ENCODE data around the gene YJU2.
"Not testable (repeated sequence)": the region's sequence is repeated elsewhere in the genome, so short reads cannot be mapped to it uniquely, and the experiment has no call there.

YJU2 gene

DNA sequence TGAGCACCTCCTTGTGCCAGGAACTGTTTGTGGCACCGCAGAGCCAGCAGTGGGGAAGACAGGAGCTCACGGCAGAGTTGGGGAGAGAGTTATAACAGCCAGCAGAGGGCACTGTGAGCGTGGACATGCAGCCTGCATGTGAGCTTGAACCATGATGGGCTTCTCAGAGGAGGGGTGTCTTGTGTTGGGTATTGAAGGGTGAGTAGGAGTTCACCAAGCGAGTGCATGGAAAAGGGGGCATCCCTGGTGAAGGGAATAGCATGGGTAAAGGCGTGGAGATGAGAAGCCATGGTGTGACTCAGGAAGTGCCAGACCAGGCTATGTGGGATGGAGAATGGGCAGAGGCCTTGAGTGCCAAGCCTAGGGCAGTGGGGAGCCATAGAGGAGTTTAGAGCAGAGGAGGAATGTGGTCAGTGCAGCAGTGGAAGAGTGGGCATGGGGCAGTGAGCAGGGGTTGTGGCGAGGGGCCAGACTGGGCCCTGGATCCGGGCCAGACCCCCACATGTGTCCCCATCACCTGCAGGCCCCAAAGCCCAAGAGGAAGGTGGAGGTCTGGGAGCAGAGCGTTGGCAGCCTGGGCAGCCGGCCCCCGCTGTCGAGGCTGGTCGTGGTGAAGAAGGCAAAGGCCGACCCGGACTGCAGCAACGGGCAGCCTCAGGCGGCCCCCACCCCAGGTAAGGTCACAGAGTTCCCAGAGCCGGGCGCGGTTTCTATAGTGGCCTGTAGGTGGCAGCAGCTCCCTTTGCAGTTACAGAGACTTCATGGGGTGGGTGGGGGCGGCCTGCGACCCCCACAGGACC, 20.4 kb downstream of the YJU2 start:
- DNase-seq (ENCODE audit: low read depth in 2 of 2, low spot score in 1 of 2): peak; percentile 22 to 38

DNA sequence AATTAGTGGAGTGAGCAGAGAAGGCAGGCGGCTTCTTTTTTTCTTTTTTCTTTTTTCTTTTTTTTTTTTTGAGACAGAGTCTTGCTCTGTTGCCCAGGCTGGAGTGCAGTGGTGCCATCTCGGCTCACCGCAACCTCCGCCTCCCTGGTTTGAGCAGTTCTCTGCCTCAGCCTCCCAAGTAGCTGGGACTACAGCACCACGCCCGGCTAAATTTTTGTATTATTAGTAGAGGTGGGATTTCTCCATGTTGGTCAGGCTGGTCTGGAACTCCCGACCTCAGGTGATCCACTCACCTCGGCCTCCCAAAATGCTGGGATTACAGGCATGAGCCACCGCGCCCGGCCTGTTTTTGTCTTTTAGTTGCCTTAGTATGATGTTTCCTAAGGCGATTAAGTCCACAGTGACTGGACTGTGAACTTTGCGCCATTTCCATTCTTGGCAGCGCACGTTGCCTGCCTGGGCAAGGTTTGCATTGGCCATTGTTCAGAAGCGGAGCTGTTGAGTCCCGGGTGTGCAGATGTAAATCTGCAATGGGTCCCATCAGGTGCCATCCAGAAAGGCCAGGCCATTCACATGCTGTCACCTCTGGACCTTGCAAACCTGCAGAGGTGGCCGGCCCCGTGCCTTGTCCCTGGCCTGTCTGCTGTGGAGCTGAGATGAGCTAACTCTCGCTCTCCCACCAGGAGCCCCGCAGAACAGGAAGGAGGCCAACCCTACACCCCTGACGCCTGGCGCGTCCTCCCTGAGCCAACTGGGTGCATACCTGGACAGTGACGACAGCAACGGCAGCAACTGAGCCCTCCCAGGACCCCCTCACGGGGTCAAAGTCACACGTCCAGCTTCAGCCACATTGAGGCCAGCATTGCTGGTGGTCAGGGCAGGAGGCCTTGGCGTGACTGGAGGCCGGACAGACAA, 21.3 kb downstream of the YJU2 start:
- DNase-seq (ENCODE audit: low read depth in 2 of 2, low spot score in 1 of 2): no peak

DNA sequence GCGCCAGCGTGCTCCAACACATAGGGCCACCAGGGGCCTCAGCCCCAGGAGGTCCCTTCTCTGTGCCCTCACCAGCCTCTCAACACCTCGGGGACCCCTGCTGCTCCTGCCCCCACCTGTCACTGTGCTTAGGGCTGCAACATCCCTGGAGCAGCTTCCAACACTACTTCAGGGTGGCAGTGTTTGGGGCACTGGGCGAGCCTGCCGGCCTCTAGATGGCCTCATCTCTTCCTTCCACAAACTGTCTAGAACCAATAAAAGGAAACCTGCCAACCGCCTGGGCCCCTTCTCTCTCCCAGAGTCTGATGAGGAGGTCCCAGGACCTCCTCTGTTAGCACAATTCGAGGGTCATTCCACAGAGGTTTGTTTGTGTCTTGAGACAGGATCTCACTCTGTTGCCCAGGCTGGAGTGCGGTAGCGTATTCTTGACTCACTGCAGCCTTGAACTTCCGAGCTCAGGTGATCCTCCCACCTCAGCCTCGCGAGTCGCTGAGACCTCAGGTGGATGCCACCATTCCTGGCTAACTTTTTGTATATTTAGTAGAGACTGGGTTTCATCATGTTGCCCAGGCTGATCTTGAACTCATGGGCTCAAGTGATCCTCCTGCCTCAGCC, 22.0 kb downstream of the YJU2 start:
- no peak for DNase-seq (ENCODE audit: low read depth in 2 of 2, low spot score in 1 of 2)

DNA sequence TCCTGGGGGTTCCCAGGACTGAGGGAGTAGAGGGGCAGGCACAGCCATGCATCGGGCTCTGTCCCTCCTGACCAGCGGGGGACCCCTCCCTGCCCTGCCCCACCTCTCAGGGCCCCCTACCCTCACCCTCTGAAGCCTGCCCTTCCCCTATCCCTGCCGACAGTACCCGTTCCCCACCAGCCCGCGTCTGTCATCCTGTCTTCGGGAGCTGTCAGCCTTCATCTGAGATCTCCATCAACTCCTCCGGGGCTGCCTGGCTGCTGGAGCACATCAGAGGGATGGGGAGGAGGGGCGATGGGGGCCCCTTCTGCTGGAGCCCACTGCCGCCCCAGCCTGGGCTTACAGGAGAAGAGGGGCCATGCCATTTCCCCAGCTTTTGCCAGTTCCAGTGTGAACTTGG, 26.0 kb downstream of the YJU2 start:
- DNase-seq (ENCODE audit: low read depth in 2 of 2, low spot score in 1 of 2): no peak

DNA sequence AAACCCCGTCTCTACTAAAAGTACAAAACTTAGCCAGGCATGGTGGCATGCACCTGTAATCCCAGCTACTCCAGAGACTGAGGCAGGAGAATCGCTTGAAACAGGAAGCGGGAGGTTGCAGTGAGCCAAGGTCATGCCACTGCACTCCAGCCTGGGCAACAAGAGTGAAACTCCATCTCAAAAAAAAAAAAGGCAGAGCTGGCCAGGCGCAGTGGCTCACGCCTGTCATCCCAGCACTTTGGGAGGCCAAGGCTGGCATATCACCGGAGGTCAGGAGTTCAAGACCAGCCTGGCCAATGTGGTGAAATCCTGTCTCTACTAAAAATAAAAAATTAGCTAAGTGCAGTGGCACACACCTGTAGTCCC, 27.4 kb downstream of the YJU2 start:
- DNase-seq (ENCODE audit: low read depth in 2 of 2, low spot score in 1 of 2): not testable (repeated sequence)

DNA sequence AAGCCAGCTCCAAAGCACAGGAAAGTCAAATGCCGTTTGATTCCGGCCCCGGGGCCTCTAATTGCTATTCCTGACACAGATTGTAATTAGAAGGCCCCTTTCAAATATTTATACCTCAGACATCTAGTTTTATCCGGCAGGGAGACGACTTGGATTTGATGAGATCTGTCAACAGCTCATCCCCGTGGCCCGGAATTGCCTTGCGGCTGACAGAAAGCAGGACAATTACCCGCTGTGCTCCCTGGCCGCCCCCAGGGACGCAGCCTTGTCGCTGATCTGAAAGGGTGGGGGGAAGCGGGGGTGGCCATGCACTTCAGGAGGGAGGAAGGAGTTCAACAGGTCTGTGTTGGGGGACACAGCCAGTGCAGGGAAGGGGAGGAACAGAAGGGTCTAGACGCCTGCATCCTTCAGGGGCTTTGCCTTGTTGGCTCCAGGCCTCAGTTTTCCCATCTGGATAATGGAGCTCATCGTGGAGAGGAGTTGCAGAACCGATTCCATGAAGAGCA, 30.4 kb downstream of the YJU2 start:
- no peak for DNase-seq (ENCODE audit: low read depth in 2 of 2, low spot score in 1 of 2)

DNA sequence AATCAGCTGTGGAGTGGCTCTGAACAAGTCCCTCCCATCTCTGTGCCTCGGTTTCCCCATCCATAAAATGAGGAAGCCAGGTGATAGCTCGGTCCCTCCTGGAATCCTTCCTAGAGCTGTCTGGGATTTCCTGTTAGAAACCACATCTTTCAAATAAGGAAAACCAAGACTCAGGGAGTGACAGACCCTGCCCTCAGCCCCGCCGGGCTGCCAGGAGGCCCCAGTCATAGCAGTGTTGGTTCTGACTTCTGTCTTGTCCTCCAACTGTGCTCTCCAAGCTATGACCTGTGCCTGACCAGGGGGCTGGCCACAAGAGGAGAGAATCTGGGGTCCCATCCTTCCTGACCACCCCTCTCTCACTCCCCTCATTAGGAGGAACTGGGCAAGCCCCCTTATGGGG, 31.1 kb downstream of the YJU2 start:
- no peak for DNase-seq (ENCODE audit: low read depth in 2 of 2, low spot score in 1 of 2)

DNA sequence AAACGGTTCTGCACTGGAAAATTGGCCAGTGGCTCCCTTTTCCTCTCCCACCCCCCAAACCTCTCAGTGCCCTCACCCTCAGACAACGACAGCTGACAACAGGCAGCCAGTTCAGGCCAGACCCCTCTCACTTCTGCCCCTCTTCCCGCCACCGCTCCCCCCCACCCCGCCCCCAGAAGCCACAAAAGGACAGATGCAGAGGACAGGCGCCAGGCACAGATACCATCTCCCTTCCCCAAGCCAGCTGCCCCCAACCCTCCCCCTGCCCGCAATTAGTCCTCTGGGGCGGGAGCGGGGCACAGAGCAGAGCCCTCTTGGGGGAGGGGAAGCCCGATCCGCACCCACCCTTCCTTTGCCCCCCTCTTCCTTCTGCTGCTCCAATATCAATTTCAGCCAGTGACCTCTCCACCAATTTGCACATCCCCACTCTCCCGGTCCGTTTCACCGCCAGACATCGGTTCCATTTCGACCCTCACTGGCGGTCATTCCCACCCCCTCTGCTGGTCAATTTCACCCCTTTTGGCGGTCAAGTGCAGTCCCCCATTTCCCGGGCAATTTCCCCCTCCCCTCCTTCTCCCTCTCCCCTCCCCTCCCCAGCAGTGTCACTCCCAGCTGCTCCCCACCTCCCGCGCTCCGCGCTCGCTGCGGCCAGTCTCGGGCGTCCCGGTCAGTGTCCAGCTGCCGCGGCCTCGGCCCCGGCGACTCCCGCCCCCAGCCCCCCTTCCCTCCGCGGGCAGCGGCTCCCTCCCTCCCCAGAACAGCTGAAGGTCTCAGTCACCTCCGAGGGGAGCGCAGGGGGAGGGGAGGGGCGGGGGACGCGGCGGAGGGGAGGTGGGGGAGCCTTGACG, 31.8 kb downstream of the YJU2 start, which contains the start of gene SHD:
Gene SHD, plus strand, starts transcription at position 848 of the 848 bp plus-strand sequence. CDS start 798 bp downstream, outside the sequence.
- no peak for DNase-seq (ENCODE audit: low read depth in 2 of 2, low spot score in 1 of 2)

DNA sequence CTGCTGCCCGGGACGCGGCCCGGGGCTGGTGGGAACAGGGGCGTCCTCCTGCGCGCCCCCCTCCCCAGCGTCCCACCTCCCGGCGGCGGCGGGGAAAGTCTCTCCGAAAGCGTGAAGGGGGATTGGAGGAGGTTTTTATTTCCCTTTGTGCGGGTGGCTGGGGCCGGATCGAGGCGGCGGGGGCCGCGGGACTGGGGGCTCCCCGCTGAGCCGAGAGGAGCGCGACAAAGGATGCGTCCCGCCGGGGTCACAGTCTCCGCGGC, 32.3 kb downstream of the YJU2 start:
- DNase-seq (ENCODE audit: low read depth in 2 of 2, low spot score in 1 of 2): no peak

DNA sequence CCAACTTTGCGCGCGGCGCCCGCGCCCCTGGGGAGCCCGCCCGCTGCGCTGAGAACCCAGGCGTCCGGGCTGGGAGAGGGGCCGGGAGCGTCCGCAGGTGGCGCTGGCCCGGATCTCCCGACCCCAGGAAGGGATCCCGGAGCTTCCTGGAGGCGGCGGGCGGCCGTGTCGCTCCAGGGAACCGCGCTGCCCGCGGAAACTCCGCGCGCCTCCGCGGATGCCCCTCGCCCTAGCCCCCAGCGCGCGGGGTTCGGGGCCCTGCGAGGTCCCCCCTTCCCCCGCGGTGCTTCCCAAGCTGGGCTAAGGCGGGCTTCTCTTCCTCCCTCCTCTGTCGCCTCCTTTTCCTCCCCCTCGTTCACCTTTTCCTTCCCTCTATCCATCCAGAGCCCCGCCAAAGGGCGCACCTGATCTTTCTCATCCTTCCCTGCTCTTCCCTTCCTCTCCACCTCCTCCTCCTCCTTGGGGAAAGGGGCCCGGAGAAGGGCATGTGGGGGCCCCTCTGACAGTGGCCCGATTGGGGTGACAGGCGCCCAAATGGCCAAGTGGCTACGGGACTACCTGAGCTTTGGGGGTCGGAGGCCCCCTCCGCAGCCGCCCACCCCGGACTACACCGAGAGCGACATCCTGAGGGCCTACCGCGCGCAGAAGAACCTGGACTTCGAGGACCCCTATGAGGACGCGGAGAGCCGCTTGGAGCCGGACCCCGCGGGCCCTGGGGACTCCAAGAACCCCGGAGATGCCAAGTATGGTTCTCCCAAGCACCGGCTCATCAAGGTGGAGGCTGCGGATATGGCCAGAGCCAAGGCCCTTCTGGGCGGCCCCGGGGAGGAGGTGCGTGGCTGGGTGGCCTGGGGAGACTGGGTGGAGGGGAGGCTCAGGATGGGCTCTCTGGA, 32.9 kb downstream of the YJU2 start:
- DNase-seq (ENCODE audit: low read depth in 2 of 2, low spot score in 1 of 2): no peak

DNA sequence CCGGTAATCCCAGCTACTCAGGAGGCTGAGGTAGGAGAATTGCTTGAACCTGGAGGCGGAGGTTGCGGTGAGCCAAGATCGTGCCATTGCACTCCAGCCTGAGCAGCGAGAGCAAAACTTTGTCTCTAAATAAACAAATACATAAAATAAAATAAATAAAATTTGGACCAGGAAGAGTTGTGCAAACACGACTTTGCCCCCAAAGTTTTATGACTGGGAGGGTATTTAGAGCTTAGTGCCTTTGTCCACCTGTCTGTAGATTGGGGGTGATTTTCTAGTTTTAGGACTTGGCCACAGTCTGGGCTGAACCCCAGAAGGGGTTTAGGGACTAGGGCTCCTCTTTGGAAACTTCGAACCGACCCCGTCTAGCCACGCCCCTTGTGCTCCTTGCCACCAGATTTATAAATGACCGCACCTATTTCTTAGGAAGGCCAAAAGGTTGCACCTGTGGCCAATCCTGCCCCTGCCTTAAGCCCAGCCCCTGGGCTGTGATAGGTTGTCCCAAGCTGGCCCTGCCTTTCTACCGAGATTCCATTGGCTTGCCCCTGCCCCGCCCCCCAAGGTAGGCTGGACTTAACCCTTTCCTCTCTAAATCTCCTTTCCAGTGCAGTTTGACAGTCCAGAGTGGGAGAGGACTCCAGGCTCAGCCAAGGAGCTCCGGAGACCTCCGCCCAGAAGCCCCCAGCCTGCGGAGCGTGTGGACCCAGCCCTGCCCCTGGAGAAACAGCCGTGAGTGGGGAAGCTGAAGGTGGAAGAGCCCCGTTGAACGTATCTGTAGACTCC, 37.5 kb downstream of the YJU2 start:
- DNase-seq (ENCODE audit: low read depth in 2 of 2, low spot score in 1 of 2): no peak

DNA sequence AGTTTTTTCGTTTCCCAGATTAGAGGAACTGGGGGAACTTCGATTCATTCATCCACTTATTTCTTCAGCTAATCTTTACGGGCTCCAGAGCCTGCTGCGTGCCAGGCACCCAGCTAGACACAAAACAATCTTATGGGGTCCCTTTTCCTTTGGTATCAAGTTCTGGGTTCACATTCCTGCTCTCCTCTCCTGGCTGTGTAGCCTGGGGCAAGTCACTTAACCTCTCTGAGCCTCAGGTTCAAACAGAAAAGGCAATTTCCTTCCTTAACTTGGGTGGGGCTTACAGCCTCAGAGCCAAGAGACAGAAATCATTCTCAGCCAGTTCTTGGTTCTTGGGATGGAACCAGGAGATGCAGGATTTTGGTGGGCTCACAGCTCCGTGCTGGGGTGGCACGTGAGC, 38.1 kb downstream of the YJU2 start:
- no peak for DNase-seq (ENCODE audit: low read depth in 2 of 2, low spot score in 1 of 2)

DNA sequence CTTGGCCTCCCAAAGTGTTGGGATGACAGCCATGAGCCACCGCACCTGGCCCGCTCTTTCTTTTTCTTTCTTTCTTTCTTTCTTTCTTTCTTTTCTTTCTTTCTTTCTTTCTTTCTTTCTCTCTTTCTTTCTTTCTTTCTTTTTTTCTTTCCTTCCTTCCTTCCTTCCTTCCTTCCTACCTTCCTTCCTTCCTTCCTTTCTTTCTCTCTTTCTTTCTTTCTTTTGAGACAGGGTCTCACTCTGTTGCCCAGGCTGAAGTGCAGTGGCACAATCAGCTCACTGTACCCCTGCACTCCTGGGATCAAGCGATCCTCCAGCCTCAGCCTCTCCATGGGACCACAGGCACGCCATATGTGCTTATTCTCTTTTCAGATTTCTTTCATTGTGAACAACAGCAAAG, 39.3 kb downstream of the YJU2 start:
- DNase-seq (ENCODE audit: low read depth in 2 of 2, low spot score in 1 of 2): not testable (repeated sequence)

DNA sequence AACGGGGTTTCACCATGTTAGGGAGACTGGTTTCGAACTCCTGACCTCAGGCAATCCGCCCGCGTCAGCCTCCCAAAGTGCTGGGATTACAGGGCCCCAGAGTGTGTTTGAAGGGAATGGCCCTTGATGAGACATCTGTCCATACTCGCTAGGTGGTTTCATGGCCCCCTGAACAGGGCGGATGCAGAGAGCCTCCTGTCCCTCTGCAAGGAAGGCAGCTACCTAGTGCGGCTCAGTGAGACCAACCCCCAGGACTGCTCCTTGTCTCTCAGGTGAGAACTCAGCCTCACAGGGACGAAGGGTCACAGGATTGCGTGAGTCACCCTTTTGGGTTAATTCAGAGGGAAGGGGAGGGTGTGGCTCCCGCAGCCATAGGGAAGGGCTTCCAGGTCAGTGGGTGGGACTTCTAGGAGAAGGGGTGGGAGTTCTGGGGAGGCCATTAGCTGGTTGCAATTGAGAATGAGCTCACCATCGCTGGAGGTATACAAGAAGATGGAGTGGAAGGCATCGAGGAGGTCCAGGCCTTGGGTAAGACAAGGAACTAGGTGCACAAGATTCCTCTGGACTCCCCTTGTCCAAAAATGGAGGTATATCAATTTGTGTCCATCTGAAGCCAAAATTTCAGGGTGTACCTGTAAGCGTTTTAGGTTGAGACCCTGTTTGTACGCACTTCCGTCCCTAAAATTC, 41.4 kb downstream of the YJU2 start:
- DNase-seq (ENCODE audit: low read depth in 2 of 2, low spot score in 1 of 2): no peak

DNA sequence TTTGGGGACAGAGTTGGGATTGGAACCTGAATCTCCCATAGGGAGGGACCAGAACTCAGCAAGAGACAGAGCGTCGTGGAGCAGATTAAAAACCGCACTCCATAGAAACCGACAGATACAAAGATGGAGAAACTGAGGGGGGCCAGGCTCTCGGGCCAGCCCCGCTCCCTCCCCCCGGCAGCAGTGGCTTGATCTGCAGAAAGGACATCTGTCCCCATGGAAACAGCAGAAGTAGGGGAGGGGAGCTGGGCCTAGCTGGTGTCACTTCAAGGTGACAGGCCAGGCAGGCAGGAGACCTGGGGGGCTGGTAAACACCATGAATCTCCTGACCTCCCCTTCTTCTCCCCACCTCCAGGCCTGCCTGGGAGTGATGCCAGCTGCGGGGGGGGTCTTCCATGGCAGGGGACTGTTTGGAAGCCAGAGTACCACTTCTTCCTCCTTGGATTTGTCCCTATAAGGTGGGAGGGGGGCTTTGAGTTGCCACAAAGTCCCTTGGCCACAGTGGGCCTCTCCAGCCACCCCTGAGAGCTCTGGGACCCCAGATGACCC, 44.4 kb downstream of the YJU2 start:
- DNase-seq (ENCODE audit: low read depth in 2 of 2, low spot score in 1 of 2): no peak

DNA sequence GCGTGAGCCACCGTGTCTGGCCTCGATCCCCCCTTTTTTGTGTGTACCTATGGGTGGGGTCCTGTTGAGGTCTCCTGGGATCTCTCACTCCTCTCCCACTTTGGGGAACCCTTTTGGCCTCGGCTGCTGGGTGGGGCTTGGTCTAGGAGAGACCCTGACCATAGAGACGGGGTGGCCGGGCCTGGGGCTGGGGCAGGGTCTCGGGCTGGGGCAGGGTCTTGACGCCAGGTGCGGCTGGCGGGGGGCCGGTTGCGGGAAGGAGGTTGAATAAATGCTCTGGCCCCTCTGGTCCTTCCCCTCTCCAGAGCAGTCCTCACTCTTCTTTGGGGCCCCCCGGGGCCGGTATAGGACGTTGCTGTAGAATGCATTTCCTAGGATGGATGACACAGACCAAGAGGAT, 45.6 kb downstream of the YJU2 start:
- no peak for DNase-seq (ENCODE audit: low read depth in 2 of 2, low spot score in 1 of 2)

DNA sequence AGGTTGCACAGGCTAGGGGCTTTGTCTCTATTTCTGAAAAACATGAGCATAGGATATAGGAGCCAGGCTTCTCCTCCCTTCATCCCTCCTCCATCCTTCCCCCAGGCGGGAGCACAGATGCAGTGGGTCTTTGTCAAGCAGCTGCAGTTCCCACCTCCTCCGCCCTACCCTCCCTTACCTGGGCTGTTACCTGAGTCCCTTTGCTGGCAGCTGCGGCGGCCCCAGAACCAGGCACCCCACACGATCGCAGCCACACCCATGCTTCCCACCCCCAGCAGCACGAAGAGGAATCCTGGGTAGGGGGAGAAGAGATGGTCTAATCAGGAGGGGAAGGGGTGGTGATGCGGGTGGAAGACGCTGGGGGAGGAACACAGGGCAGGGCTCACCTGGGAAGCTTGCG, 47.5 kb downstream of the YJU2 start:
- no peak for DNase-seq (ENCODE audit: low read depth in 2 of 2, low spot score in 1 of 2)

All from stimulated activated CD8-positive, alpha-beta memory T cell treated with anti-CD3 and anti-CD28 coated beads, Interleukin-4, amount 100 ng/mL, for 1 hour (primary cell).